Posterior cingulate gyrus (tissue), 11 donors: ENCODE measurements around the gene ARMC3.
"Not testable (repeated sequence)": the region's sequence is repeated elsewhere in the genome, so short reads cannot be mapped to it uniquely, and the experiment has no call there.

Experiments
- DNase-seq, 10 donors: peaks; one replicate each; pipeline versions ENCODE4 v3.0.0 to v3.0.0-alpha.2; 2020 to 2021; ENCODE audit warnings: mixed read lengths in 3 of 10
- intact Hi-C: fragments of 100-400 bp; cut with DNase I; formaldehyde crosslinking; loops from one replicate; pipeline ENCODE4 v1.15.1; 2023

The ARMC3 gene

DNA sequence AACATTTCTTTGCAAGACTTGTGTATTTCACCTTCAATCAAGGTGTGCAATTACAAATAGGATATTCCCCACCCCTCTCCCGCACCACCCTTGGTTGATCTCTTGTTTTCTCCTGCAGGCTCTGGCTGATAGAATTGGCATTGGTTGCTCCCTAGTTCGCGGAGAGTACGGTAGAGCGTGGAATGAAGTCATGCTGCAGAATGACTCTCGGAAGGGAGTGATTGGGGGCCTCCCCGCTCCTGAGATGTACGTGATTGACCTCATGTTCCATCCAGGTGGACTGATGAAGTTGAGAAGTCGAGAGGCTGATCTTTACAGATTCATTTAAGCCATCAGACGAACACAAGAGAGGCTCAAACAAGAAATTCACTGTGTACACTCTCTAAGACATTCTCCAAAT lies 109.3 kb downstream of the ARMC3 start:
- peak in 1 of 10 donors; percentile 32 for DNase-seq
- intact Hi-C loops: no loop called here

- intact Hi-C loops: no loop called here
- peak in 9 of 10 donors; percentile 12 to 90 (median 59) for DNase-seq
Measured at GRCh38 chr10:23037561-23037960, 109.7 kb downstream of the ARMC3 start.

- DNase-seq: no peak
- intact Hi-C loops: no loop called here
Measured at GRCh38 chr10:23038172-23038571, 110.3 kb downstream of the ARMC3 start.

GRCh38 chr10:23040002-23040401 lies 112.1 kb downstream of the ARMC3 start:
- intact Hi-C loops: no loop called here

GRCh38 chr10:23046027-23046426 lies 118.2 kb downstream of the ARMC3 start:
- intact Hi-C loops: no loop called here
- no peak for DNase-seq

More at GRCh38 chr10:23040002-23040401, 112.1 kb downstream of the ARMC3 start:
- DNase-seq: no peak

DNA sequence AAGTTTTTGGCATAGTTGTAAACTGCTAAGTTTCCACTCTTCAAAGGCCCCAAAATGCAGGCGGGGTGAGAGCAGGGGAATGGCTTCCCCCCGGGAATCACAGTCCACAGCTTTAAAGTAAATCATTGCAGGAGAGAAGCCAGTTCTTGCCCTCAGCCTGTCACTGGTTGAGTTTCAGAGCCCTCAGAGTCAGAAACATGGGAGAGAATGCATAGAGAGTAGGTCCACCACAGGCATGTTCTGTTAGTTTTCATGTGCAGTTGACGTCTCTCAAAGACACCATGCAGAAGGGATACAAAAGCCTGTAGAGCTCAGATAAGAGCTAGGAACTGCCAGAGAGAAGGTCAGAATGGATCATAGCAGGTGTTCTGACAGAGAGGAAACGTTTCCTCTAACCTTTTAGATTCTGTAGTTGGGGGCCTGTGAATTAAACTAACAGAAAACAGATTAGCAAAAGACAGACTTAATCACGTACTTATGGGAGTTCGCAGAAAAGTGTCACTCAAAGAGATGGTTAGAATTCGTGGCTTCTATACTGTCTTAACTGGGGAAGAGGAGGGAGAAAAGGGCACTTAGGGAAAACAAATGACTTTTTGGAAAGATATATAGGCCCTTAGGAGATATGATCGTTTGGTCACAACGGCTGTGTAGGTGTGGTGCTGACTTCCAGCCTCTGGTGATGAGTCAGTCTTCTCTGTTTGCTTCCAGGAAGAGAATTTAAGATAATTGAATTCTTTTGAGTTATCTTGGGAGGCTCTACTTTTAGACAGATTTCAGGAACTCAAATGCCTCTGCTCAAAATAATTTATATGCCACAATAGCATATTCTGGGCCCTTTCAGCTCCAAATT lies 119.6 kb downstream of the ARMC3 start:
- intact Hi-C loops: no loop called here
- DNase-seq: no peak

DNA sequence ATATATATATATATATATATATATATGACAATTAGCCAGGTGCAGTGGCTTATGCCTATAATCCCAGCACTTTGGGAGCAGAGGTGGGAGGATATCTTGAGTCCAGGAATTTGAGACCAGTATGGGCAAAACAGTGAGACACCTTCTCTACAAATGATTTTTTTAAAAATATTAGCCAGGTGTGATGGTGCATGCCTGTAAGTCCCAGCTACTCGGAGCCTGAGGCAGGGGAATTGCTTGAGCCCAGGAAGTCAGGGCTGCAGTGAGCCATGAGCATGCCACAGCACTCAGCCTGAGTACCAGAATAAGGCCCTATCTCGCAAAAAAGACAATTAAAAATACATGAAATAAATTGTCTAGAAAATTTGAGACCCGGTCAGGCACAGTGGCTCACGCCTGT lies 120.3 kb downstream of the ARMC3 start:
- no peak for DNase-seq
- intact Hi-C loops: no loop called here

- DNase-seq: no peak
- intact Hi-C loops: no loop called here
Measured at GRCh38 chr10:23051278-23051677, 123.4 kb downstream of the ARMC3 start.

DNA sequence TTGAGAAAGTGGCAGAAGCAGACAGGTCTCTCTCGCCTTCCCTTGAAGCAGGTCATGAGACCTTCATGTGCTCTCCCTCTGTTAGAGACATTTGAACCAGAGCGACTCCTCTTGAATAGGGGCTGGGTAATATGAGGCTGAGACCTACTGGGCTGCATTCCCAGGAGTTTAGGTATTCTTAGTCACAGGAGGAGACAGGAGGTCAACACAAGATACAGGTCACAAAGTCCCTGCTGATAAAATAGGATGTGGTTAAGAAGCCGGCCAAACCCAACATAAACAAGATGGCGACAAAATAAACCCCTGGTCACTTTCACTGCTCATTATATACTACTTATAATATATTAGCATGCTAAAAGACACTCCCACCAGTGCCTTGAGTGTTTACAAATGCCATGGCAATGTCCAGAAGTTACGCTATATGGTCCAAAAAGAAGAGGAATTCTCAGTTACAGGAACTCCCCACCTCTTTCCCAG lies 124.0 kb downstream of the ARMC3 start:
- intact Hi-C loops: no loop called here
- no peak for DNase-seq

DNA sequence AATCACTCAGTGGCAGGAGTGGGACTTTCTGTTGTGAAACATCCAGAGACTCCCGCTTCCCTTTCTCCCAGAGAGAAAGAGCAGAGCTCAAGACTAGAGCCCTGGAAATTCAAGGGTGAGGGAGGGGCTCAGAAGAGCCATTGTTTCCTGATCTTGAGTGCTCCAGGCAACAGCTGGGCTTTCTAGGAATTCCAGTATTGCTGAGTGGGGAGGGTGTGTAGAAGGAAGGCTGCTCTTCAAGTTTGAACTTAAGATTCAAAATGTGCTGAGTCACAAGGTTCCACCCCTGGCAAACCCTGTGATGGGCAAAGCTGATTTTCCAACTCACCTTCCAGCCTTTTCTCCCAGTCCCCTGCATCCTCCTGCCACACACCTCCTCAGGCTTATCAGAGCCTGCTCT lies 125.2 kb downstream of the ARMC3 start:
- intact Hi-C loops: no loop called here
- no peak for DNase-seq

- intact Hi-C loops: no loop called here
- no peak for DNase-seq
Measured at GRCh38 chr10:23055424-23056185, 127.8 kb downstream of the ARMC3 start.

GRCh38 chr10:23056186-23056579 lies 128.3 kb downstream of the ARMC3 start:
- DNase-seq: no peak
- intact Hi-C loops: no loop called here

DNA sequence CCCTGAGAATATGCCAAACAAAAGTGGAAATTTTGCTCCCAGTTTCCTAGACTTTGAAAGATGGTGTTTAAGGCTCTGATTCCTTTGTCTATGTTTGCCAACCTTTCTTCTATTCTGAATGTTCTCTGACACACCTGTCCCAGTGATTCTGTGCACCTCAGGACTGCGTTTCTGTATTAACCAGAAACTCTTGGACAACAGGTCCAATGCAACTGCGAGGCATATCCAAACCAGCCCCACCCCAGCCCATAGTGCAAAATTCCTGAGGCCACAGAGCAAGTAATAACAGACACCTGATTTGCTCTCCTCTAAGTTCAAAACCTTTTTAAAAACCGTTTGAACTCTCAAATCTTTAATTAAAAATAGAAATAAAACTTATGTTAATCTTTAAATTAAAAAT lies 130.5 kb downstream of the ARMC3 start:
- intact Hi-C loops: no loop called here
- no peak for DNase-seq

DNA sequence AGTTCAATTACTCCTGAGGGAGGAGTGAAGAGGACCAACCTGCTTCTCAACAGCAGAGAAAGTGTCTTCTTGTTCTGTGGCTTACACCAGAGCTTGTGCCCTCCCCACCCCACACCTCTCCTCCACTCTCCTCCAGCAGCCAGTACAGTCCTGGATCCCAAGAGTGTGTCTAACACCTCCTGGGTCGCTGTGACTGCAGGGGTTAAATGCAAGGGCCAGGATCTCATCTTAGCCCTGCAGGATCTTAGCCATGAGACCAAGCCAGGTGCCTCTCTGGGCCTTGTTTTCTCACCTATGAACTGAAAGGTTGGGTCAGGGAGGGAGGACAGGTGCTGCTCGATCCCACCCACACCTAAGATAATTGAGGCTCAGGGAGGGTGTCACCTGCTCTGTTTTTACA lies 133.1 kb downstream of the ARMC3 start:
- intact Hi-C loops: loop anchor here (10.0 kb wide), 1 partner anchor 1566 kb away; no protein-coding TSS in a partner anchor
- no peak for DNase-seq

DNA sequence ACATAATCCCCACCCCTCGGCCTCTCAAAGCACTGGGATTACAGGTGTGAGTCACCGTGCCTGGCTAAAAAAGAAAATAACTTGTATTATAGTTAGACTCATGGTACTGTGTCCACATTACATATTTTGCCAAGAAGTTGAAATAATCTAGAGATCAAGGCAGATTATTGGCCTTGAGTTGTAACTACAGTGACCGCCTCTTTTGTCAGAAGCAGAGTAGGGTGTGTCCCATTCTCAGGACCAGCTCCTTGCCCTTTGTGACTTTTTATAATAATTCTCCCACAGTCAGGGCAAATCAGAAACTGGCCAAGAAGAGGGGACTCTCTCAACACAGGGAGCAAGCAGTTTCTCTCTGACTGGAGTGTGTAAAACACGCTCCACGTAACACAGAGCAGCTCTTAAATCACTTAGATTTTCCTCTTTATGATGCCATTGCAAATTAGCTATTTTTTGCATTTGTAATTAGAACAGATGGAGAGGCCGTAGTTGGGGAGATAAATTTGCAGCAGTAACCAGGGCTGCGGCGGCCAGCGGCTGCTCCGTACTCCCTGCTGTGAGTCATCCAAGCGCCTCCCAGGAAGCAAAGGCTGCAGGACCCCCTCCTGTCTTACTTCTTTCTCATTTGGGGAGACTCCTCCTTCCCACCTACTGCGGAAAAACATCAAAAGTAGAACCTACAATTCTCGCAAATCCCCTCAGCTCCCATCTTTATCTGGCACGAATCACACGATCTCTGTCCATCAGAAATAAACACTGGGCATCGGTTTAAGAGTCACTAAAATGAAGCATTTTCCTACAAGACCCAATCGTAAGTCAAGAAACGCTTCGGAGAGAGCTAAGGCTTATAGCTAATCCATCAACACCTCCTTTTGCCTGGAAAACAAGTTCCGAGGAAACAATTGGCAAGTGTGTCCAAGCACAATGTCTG lies 135.5 kb downstream of the ARMC3 start:
- intact Hi-C loops: loop anchor here (10.0 kb wide), 1 partner anchor 1569 kb away; no protein-coding TSS in a partner anchor

DNA sequence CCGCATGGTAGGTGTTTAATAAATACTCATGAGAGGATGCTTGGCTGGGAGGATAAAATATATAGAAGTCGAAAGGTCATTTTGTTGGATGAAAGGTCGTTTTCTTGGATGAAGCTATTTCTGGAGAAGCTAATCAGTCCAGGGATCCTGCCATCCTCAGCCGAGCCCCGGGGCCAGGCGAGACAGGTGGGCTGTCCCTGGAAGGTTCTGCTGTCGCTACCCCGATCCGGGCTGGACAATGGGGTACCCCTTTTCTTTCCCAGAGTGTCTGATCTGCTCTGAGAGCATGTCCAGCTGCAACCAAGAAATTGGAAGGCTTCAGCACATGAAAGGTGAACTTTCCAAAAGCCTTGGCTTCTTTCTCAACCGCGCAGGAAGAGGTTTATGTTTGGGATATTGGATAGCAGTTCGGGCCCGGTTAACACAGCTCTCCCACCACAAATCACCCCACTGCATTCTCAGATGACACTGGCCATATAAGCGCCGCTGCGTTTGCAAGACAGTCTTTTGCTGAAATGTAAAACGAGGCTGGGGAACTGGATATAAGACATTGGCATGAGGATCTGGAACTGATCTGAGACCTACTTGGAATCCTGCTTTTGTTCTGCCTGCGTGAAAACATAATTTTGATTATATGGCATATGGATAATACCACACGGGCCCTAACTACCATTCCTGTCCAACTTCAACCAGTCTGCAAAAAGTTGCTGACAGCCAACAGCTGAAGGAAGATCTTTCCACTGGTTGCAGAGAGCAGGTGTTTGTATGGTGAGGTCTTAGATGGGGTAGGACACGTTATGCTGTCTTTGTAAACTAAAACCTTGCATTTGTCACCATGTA lies 136.3 kb downstream of the ARMC3 start:
- DNase-seq: peak in 1 of 10 donors; percentile 55
- intact Hi-C loops: loop anchor here (10.0 kb wide), 1 partner anchor 1569 kb away; no protein-coding TSS in a partner anchor

More for the DNA sequence above, 135.5 kb downstream of the ARMC3 start:
- peak in 5 of 10 donors; percentile 15 to 87 (median 77) for DNase-seq

DNA sequence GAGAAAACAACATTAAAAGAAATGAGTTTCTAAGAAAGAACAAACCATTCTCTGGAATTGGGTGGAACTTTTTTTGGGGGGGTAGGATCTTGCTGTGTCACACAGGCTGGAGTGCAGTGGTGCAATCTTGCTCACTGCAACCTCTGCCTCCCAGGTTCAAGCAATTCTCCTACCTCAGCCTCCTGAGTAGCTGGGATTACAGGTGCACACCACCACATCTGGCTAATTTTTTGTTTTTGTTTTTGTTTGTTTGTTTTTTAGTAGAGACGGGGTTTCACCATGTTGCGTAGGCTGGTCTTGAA lies 136.9 kb downstream of the ARMC3 start:
- intact Hi-C loops: loop anchor here (5.0 to 10.0 kb wide), 3 partner anchors 72 to 1570 kb away; no protein-coding TSS in a partner anchor
- DNase-seq: not testable (repeated sequence)

DNA sequence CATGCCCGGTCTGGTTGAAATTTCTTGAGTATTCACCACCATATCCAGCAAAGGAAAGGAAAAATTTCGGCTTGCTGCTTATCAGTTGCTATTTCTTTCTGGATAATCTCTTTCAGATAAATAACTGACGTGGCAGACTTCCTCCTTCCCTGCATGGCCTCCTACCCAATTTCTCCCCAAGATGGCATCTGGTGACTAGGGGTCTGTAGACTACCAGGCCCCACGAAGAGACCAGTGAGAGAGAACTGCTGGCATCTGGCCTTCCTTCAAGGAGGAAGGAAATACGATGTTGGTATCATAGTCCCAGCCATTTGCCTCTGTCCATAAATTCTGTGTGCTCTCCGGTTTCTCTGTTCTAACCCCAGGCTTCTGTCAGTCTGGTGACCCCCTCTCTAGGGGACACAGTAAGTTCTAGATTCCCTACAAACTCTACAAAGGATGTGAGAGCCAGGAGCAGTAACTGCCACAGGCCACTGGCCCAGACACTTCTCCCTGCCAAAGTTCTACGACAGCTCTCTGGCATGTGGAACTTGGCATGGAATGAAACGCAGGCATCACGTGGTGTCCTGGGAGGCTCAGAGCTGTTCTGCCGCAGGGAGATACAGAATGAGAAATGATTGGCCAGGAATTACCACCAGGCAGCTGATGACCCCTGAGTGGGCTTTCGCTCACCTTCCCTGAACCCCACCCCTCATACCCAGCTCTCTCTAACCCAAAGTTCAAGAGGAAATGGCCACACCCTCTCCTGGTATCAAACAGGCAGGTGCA lies 137.5 kb downstream of the ARMC3 start:
- intact Hi-C loops: loop anchor here (5.0 to 10.0 kb wide), 3 partner anchors 73 to 1571 kb away; no protein-coding TSS in a partner anchor
- DNase-seq: peak; percentile 70 to 97 (median 82)
